GM12873 (cell line): Measurements from ENCODE around the gene MGLL.

Experiments
- TF ChIP-seq, protein P1 (sequence below): IDR thresholded peaks from 2 replicates; pipeline ENCODE4 v1.5.1; 2012; ENCODE audit warnings: low read depth, mild to moderate bottlenecking, moderate library complexity, low read length, control low read depth; ENCODE audit not compliant: insufficient read depth; ENCODE audit errors: missing control alignments

MGLL gene

DNA sequence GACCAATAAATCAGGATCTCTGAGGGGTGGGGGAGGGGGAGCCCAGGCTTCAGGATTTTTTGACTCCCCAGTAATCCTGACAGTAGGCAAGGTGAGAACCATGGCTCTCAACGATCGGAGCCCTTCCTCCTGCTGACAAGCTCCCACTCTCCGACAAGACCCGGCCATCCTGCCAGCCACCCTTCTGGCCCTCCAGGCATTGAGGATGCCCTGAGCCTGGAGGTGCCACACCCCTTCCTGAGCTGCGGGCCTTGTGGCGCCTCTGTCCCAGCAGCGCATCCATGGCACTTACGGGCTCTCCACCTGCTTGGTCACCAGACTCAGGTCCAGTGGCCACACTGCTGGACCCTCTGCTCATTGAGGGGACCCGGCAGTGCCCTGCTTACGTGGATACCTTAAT, 46.0 kb downstream of the MGLL start:
- TF ChIP-seq, protein P1, sequence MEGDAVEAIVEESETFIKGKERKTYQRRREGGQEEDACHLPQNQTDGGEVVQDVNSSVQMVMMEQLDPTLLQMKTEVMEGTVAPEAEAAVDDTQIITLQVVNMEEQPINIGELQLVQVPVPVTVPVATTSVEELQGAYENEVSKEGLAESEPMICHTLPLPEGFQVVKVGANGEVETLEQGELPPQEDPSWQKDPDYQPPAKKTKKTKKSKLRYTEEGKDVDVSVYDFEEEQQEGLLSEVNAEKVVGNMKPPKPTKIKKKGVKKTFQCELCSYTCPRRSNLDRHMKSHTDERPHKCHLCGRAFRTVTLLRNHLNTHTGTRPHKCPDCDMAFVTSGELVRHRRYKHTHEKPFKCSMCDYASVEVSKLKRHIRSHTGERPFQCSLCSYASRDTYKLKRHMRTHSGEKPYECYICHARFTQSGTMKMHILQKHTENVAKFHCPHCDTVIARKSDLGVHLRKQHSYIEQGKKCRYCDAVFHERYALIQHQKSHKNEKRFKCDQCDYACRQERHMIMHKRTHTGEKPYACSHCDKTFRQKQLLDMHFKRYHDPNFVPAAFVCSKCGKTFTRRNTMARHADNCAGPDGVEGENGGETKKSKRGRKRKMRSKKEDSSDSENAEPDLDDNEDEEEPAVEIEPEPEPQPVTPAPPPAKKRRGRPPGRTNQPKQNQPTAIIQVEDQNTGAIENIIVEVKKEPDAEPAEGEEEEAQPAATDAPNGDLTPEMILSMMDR: no peak

DNA sequence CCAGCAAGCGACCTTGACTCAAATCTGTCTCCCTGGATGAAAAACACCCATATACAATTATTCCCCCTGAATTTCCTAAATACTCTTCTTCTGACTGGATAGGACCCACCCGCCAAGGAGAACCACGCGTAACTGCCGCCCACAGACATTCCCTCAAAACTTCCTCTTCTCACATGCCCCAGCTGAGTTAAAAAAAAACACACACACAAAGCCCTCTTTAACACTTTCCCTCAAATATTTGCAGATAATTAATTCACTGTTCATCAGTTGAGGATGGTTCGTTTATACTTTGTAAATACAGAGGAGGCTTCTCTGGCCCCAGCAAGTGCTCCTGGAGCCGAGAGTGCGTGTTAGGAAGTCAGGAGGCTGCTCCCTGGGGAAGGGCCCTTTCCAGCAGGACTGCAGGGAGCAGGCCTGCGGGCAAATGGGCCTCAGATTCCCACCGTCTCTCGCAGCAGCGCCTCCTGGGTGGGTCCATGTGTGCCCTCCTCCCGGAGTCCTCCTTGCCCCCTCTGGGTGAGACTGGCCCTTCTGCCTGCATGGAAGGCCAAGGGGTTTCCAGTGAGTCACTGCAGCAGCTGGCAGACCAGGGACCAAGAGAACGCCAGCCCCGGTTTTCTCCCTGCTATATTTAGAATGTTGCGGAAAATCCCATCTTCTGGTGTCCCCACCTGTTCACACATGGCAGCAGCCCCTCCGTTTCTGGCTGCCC, 46.8 kb downstream of the MGLL start:
- TF ChIP-seq, protein P1: no peak

DNA sequence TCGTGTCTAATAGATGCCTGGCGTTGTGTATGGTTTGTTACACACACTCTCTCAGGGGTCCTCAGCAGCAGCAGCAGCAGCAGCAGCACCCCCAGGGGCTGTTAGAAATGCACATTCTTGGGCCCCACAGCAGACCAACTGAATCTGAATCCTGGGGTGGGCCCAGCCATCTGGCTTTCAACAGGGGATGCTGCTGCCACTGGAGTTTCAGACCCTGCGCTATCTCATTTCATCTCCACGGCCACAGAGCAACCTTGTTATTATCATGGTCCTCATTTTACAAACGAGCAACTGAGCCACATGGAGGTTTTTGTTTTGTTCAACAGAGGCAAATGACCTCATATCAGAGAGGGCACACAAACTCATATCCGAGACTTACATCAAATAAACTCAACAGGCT, 47.7 kb downstream of the MGLL start:
- TF ChIP-seq, protein P1: no peak

DNA sequence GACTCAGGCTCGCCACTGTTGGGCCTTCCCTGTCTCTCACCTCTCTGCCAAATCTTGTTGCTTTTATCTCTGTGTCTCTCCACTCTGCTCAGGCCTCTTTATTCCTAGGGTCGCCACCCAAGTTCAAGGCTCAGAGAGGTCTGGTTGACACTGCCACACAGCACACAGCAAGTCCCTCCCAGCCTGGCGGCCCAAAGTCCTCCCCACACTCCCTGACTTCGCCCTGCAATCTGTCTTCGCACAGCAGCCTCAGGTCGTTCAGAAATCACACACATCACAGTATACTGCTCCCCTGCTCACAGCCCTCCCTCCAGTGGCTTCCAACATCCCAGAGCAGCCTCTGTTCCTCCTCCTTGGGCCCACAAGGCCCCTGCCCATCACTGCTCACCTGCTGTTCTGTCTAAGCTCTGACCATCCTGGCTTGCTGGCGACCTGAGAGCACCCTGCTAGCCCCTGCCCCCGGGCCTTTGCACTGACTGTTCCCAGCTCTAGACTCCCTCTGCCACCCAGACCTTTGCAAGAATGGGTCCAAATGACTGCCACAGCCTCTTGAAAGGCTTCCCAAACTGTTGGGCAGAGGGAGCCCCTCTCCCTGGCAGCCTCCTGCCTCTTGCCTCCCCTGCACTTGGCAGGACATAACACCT, 48.4 kb downstream of the MGLL start:
- TF ChIP-seq, protein P1: no peak

DNA sequence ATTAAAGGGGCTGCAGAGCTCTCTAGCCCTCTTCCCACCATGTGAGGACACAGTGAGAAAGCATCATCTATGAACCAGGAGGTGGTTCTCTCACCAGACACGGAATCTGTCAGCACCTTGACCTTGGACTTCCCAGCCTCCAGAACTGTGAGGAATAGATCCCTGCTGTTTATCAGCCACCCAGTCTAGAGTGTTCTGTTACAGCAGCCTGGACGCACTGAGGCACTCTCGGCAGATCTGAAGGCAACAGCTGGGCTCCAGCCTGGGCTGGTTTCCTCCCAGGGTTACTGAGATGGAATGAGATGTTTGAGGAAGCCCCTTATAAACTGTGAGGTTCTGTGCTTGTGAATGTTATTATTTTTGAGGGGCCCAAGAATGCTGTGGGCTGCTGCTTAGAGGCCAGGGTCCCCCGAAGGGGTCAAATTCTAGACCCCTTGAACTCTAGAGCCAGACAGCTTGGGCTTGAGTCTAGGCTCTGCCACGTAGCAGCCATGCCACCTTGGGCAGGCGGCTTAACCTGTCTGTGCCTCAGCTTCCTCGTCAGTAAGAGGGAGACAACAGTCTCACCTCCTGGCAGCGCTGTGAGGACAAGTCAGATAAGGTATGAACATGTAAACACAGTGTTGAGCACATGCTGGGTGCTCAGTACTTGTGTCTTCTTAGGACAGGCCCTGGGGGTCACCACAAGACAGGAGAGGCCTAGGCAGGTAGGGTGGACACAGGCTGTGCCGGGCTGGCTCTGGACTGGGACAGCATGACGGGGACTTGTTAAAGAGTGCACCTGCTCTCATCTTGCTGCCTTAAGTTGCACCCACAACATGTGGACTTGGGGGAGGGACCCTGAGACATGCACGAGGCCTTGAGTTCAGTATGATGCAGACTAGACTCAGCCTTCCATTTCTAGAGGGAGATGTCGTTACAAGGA, 49.2 kb downstream of the MGLL start:
- TF ChIP-seq, protein P1: no peak

DNA sequence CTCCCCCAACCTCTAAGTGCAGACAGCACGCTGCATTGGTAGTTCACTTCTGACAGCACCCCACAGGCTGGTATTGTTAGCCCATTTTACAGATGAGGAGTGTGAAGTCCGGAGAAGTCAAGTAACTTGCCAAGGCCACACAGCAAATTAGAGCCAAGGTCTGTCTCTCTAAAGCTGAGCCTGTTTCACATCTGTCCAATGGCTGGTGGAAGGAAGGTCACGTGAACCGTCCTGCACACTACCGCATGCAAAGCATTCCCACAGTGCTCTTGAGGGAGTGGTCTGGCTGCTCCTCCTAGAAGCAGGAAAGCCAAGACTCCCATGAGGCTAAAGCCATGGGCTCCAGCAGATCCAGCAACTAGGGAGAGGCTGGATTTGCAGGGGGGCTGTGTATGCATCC, 50.0 kb downstream of the MGLL start:
- TF ChIP-seq, protein P1: no peak

DNA sequence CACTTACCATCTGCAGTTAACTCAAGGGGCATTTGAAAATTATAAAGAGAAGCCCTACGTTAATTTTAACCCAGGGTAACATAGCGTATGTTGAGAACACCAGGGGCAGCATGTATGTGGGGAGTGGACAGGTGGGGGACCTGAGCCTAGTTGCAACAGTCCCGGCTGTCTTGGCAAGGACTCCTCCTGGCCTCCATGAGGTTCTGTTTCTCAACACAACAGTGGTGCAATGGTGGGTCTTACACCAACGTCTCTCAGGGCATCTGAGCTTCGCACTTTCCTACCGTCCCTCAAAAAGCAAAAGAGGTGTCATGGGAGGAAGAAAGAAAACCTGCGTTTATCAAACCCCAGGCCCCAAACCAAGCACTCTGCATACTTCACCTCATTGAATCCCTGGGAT, 50.6 kb downstream of the MGLL start:
- TF ChIP-seq, protein P1: no peak
